HL-60 (cell line): ENCODE data around the gene ITGA8.

Source experiments
- DNase-seq, 2 experiments: peaks; one replicate each; pipeline ENCODE4 v3.0.0-alpha.2; 2010 to 2020; ENCODE audit warnings: low read depth in 1 of 2, low spot score in 1 of 2
- H3K27ac ChIP-seq: fragments of 250-450 bp; sonication (Bioruptor Pico); replicated peaks from 2 replicates; pipeline ENCODE4 v1.5.1; 2020; ENCODE audit warnings: mild to moderate bottlenecking, moderate library complexity
- H3K27me3 ChIP-seq: fragments of 250-450 bp; sonication (Bioruptor Pico); 2 replicates; pipeline ENCODE4 v1.5.1; 2021; ENCODE audit warnings: mild to moderate bottlenecking, moderate library complexity; ENCODE audit not compliant: insufficient read depth, poor library complexity, severe bottlenecking
- H3K4me3 ChIP-seq: replicated peaks from 2 replicates; pipeline ENCODE4 v1.5.1; 2011; ENCODE audit warnings: mild to moderate bottlenecking, control low read depth, low read length; ENCODE audit not compliant: insufficient read depth
- CTCF ChIP-seq: IDR thresholded peaks from one replicate; pipeline ENCODE4 v1.5.1; 2011; ENCODE audit warnings: low read length, control low read depth, inconsistent platforms; ENCODE audit not compliant: insufficient read depth
- GABPA ChIP-seq: IDR thresholded peaks from 2 replicates; pipeline ENCODE4 v1.6.1; 2012; ENCODE audit warnings: low read depth
- POLR2AphosphoS5 ChIP-seq: IDR thresholded peaks from 2 replicates; pipeline ENCODE4 v1.6.1; 2012; ENCODE audit warnings: low read depth
- REST ChIP-seq: IDR thresholded peaks from 2 replicates; pipeline ENCODE4 v1.6.1; 2012; ENCODE audit warnings: low read depth; ENCODE audit not compliant: insufficient replicate concordance
- SPI1 ChIP-seq: IDR thresholded peaks from 2 replicates; pipeline ENCODE4 v1.6.1; 2012; ENCODE audit warnings: low read depth, mild to moderate bottlenecking, borderline replicate concordance

ITGA8 gene

GRCh38 chr10:15627617-15628196, 92.0 kb downstream of the ITGA8 start:
- TF ChIP-seq GABPA, result no peak
- no peak for TF ChIP-seq REST
- no peak for TF ChIP-seq SPI1
- TF ChIP-seq POLR2AphosphoS5, result no peak
- TF ChIP-seq CTCF, result no peak
- H3K27me3 ChIP-seq, result no peaks in the 10 kb centered on the region
- no peak for DNase-seq

GRCh38 chr10:15626937-15627336, 92.8 kb downstream of the ITGA8 start:
- Histone ChIP-seq H3K4me3 (no peak overlapping the region), H3K27me3 (no peaks in the 10 kb centered on the region), H3K27ac (no peak overlapping the region)
- DNase-seq, result no peak
- no peak for TF ChIP-seq CTCF

More at GRCh38 chr10:15627617-15628196, 92.0 kb downstream of the ITGA8 start:
- H3K27ac ChIP-seq, result no peak overlapping the region
- no peak overlapping the region for H3K4me3 ChIP-seq

- DNase-seq, result no peak
- TF ChIP-seq POLR2AphosphoS5, result no peak
- TF ChIP-seq CTCF, result no peak
- TF ChIP-seq REST, result no peak
- no peak for TF ChIP-seq GABPA
- no peak for TF ChIP-seq SPI1
- H3K4me3 ChIP-seq, result no peak overlapping the region
- H3K27me3 ChIP-seq, result no peaks in the 10 kb centered on the region
- H3K27ac ChIP-seq, result no peak overlapping the region
These were observed 94.5 kb downstream of the ITGA8 start for GRCh38 chr10:15625261-15625660.
